Keratinocyte (primary cell): ENCODE data around the gene TM4SF5.

Source experiments
- CTCF ChIP-seq, 3 experiments: IDR thresholded peaks in 1 of 3; conservative IDR thresholded peaks in 1 of 3; optimal IDR thresholded peaks in 1 of 3; 2 replicates in 2 of 3; 3 replicates in 1 of 3; pipeline versions ENCODE3 to v1.5.1; 2011; ENCODE audit warnings: low read length in 3 of 3, mild to moderate bottlenecking in 3 of 3, moderate library complexity in 2 of 3, control low read depth in 1 of 3, inconsistent platforms in 1 of 3; ENCODE audit not compliant: insufficient read depth in 2 of 3; ENCODE audit errors: extremely low read depth in 1 of 3
- EZH2 ChIP-seq: IDR thresholded peaks from one replicate; pipeline ENCODE4 v1.6.1; 2012; ENCODE audit warnings: inconsistent platforms, mild to moderate bottlenecking, low read length, moderate library complexity

GRCh38 chr17:4802228-4802627 lies 30.5 kb downstream of the TM4SF5 start, which contains the start of gene C17orf114:
- TF ChIP-seq CTCF (optimal IDR thresholded peaks at IDR 0.05 in 1 of 3, IDR thresholded peaks at IDR 0.05 in 1 of 3, conservative IDR thresholded peaks at IDR 0.05 in 1 of 3; ENCODE audit: extremely low read depth in 1 of 3, insufficient read depth in 2 of 3, low read length in 3 of 3): no peak
- TF ChIP-seq EZH2: no peak
